HG03103 (cell line): ENCODE results near the gene VPS9D1.
"Not testable (repeated sequence)": the region's sequence is repeated elsewhere in the genome, so short reads cannot be mapped to it uniquely, and the experiment has no call there.

Experiments
- ATAC-seq: cut with Tn5 transposase; IDR thresholded peaks from one replicate; pipeline ENCODE4 v1.9.1; 2021; ENCODE audit warnings: low read depth; ENCODE audit not compliant: unreplicated experiment

Gene VPS9D1

DNA sequence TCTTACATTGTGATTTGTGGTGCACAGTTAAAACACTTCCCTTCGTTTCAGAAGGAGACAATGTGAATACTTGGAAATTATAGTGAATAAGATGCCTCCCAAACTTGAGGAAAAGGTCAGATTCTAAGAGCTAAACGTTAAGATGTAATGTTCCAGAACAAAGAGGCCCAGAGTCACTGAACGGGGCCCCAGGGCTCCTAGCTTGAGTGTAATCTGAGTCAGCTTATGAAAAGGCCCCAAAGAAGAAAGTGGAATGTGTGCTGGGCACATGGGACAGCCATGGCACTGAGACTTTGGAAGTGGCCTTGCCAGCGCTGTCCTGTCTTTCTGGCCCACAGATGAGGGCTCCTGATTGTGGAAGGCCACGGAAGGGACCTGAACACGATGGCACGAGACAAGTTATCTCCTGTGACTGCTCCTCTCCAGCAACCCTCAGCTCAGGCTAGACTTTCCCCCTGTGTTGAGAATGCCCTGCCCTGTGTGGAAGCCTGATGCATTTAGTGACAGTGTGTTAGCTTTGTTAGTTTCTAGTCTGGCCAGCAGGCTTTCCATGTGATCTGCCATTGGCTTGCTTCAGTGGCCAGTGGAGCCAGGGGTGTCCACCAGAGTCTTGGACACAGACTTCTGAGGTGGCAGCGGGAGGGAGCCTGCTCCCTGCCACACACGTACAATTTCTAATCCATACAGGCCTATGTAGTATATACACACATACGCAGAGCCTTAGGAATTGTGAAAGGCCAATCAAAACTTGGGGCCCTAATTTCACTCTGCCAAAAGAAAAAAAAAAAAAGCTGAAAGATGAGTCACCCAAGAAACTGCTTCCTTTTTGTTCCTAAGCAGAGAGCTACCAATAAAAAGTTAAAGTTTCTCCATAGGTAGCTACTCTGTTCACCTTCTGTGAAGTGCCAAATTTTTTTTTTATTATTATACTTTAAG is 49.9 kb downstream of the VPS9D1 start:
- ATAC-seq = no peak

DNA sequence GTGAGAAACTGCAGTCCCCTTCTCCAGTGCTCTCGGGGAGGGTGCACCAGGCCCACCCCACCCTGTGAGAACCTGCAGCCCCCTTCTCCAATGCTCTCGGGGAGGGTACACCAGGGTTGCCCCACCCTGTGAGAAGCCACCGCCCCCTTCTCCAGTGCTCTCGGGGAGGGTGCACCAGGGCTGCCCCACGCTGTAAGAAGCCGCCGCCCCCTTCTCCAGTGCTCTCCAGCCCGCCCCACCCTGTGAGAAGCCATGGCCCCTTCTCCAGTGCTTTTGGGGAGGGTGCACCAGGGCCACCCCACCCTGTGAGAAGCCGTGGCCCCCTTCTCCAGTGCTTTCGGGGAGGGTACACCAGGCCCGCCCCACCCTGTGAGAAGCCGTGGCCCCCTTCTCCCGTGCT is 50.9 kb downstream of the VPS9D1 start:
- ATAC-seq = no peak

DNA sequence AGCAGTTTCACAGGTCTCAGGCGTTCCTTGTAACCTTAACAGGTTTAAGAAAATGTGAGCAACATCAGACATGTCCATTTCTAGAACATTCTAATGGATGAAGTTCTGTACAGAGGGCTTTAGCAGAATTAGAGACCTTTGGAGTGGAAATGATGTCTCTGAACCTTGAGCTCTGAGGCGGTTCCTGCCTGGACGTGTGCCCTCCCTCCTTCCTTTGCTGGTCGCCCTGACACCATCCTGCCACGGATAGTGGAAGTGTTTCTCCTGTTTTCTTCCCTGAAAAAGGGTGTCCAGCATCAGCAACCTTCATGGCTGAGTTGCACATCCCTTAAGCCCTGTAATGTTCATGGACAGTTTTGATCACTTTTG is 51.9 kb downstream of the VPS9D1 start:
- ATAC-seq = no peak

DNA sequence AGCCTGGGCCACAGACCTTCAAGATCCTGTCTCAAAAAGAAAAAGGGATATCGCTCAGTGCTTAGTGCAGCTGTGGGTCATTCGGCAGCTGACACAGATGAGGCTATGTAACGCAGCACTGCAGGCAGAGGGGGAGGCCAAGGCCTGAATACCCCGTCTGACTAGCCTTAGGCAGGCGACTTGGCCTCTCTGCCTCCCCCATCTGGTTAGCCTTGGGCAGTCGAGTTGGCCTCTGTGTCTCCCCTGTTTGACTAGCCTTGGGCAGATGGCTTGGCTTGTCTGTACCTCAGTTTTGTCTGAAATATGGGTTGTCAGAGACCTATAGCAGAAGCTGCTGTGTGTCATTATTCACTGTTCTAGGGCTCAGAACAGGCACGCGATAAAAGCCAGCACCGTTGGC is 53.1 kb downstream of the VPS9D1 start:
- no peak for ATAC-seq

DNA sequence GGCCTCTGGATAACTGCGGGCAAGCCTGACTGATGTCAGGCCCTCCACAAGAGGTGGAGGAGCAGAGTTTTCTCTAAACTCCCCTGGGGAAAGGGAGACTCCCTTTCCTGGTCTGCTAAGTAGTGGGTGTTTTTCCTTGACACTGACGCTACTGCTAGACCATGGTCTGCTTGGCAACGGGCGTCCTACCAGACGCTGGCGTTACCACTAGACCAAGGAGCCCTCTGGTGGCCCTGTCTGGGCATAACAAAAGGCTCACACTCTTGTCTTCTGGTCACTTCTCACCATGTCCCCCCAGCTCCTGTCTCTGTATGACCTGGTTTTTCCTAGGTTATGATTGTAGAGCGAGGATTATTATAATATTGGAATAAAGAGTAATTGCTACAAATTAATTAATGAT is 53.7 kb downstream of the VPS9D1 start:
- not testable (repeated sequence) for ATAC-seq

DNA sequence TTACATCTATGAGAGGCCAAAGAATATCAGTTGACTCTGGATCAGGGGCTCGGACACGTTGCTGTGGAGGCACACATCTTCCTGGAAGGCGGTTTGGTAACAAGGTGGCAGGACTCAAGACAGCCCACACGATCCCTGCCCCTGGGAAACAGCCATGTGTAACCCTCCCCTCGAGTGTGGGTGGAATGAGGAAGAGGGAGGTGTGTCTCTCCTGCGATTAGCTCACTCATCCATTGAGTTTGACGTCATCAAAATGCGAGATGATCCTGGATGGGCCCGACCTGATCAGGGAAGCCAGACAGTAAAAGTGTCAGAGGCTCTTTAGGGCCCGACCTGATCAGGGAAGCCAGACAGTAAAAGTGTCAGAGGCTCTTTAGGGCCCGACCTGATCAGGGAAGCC is 56.5 kb downstream of the VPS9D1 start:
- ATAC-seq = not testable (repeated sequence)

DNA sequence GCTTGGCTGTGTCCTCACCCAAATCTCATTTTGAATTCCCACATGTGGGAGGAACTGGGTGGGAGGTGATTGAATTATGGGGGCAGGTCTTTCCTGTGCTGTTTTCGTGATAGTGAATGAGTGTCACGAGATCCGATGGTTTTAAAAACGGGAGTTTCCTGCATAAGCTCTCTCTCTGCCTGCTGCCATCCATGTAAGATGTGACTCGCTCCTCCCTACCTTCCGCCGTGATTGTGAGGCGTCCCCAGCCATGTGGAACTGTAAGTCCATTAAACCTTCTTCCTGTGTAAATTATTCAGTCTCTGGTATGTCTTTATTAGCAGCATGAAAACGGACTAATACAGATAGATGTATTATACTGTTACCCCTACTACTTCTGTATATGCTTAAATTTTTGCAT is 59.5 kb downstream of the VPS9D1 start:
- ATAC-seq = no peak

DNA sequence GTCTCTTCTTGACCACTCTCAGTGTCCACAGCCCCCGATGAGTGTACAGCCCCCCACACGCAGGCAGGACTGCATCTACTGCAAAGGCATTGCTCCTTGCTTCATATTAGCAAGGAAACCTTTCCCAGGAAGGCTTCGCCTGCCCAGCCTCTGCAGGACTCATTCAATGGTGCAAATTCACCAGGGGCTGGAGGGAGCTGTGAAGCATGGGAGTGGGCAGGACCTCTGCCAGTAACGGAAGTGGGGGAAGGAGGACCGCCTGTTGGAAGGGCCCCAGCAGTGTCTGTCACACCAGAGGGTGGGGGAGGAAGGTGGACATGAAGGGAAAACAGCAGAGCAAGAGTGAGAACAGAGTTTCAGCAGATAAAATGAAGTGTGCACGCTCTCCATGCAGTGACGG is 60.6 kb downstream of the VPS9D1 start:
- no peak for ATAC-seq

DNA sequence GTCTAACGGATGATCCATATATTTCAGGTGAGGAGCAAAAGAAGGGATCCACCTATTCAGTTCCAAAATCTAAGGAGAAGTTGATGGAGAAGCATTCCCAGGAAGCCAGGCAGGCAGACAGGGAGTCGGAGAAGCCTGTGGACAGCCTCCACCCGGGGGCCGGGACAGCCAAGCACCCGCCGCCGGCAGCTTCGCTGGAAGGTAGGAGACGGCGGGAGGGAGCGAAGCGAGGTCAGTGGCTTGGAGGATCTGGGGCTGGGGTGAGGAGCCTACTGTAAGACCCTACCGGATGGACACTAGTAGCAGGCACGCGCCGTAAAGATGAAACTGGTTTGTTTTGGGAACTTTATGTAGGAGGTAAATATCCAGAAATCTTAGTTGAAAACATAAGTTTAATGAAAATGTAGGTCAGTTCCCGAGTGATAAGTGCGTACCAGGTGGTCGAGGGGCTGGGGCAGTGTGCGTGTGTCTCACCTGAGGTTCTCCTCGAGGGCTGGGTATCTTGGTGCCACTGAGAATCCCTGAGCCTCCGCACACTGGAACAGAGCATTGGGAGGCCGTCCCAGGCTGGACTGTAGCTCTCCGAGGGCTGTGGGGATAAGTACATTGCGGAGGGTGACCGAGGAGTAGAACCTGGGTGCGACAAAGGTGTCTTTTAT is 62.3 kb downstream of the VPS9D1 start:
- no peak for ATAC-seq

DNA sequence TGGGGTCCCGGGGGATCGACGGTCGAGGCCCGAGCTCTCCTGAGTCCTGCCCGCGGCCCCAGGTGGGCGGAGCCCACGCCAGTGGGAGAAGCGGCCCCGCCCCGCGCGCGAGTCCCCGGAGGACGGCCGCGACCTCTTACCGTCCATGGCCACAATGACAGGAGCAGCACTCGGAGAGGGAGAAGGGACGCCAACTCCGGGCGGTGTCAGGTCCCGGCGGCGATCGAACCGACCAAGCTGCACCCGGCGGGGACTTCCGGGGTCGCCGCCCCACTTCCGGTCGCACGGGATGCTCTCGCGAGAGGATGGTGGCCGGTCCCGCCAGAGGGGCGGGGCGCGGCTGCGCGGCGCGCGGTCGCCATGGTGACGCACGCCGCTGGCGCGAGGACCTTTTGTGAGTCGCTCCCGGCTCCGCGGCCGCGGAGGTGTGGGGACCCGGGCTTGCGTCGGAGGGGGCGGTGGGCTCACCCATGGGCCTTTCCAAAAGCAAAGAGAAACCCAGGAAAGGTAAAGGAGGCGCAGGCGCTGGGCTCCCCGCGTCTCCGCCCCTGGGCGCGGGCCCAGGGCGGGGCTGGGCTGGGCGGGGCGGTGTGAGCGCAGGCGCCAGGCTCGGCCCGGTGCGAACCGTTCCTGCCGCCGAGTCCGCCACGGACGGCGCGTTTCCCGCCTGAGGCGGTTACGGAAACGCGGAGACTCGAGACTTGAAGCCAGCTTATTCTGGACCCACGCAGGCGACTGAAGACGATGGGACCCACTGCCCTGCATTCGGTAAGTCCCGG is 63.1 kb downstream of the VPS9D1 start, which contains the start of the genes CHMP1A and SPATA33:
TSS of gene CHMP1A (minus strand) at position 267 of the 779 bp plus-strand sequence. CDS start at position 147, 120 bp downstream.
TSS of gene SPATA33 (plus strand) at position 395 of the 779 bp plus-strand sequence. CDS start at position 471, 76 bp downstream.
- peak; percentile 69 for ATAC-seq
